SU-DHL-6 (cell line): ENCODE data around the gene SAV1.
A peak's percentile ranks its signal among the peaks of the same experiment; 100 is the strongest.
"Not testable (repeated sequence)": the region's sequence is repeated elsewhere in the genome, so short reads cannot be mapped to it uniquely, and the experiment has no call there.

ENCODE experiments used
- H2AFZ ChIP-seq: fragments of 200-600 bp; sonication (generic); 2 replicates; pipeline ENCODE4 v1.6.1; 2014; ENCODE audit warnings: low read depth, mild to moderate bottlenecking, moderate library complexity, mixed read lengths, antibody characterized with exemption, low read length; ENCODE audit not compliant: severe bottlenecking
- H3F3A ChIP-seq: fragments of 200-600 bp; shearing (Covaris generic); 2 replicates; pipeline ENCODE4 v1.6.0; 2016; ENCODE audit warnings: antibody characterized with exemption, mild to moderate bottlenecking; ENCODE audit not compliant: insufficient read depth
- H3K27ac ChIP-seq: fragments of 200-600 bp; sonication (generic); 2 replicates; pipeline ENCODE4 v1.5.1; 2016; ENCODE audit warnings: low read depth, mild to moderate bottlenecking, low read length, moderate library complexity, mixed read lengths
- H3K27me3 ChIP-seq: fragments of 200-600 bp; sonication (generic), shearing (Covaris generic); 2 replicates; pipeline ENCODE4 v1.6.0; 2014; ENCODE audit warnings: mild to moderate bottlenecking, low read length
- H3K36me3 ChIP-seq: fragments of 200-600 bp; sonication (generic); 2 replicates; pipeline ENCODE4 v1.6.1; 2014; ENCODE audit warnings: mild to moderate bottlenecking, low read length, mixed read lengths
- H3K4me2 ChIP-seq: fragments of 300-600, 200-600 bp; shearing (Covaris generic), sonication (generic); 2 replicates; pipeline ENCODE4 v1.6.0; 2014; ENCODE audit warnings: low read length, low read depth, mild to moderate bottlenecking; ENCODE audit not compliant: poor library complexity, severe bottlenecking
- H3K4me3 ChIP-seq: fragments of 200-600 bp; sonication (generic); 2 replicates; pipeline ENCODE4 v1.5.1; 2014; ENCODE audit warnings: antibody characterized with exemption, low read length, mild to moderate bottlenecking, mixed read lengths; ENCODE audit not compliant: insufficient read depth, poor library complexity, severe bottlenecking
- H3K79me2 ChIP-seq: fragments of 200-600 bp; sonication (generic); 2 replicates; pipeline ENCODE4 v1.6.1; 2014; ENCODE audit warnings: mild to moderate bottlenecking, low read length, moderate library complexity; ENCODE audit not compliant: insufficient read depth
- H3K9ac ChIP-seq: fragments of 200-600 bp; sonication (generic); 2 replicates; pipeline ENCODE4 v1.7.0; 2014; ENCODE audit warnings: mild to moderate bottlenecking, low read length
- H3K9me2 ChIP-seq: fragments of 200-600 bp; sonication (generic); replicated peaks from 2 replicates; pipeline ENCODE4 v1.6.1; 2014; ENCODE audit warnings: low read length; ENCODE audit not compliant: insufficient read depth
- H3K9me3 ChIP-seq: fragments of 200-600 bp; sonication (generic); 2 replicates; pipeline ENCODE4 v1.6.1; 2014; ENCODE audit warnings: low read length, mixed read lengths; ENCODE audit not compliant: insufficient read depth
- H4K20me1 ChIP-seq: fragments of 200-600 bp; sonication (generic); 2 replicates; pipeline ENCODE4 v1.6.1; 2014; ENCODE audit warnings: low read depth, mild to moderate bottlenecking, antibody characterized with exemption, low read length, moderate library complexity, mixed read lengths
- EZH2phosphoT487 ChIP-seq: fragments of 200-600 bp; sonication (generic), shearing (Covaris generic); conservative IDR thresholded peaks from 2 replicates; pipeline ENCODE4 v1.6.1; 2018; ENCODE audit warnings: mild to moderate bottlenecking, antibody characterized with exemption, low read length, moderate library complexity, mixed read lengths
- TF ChIP-seq, protein P1 (sequence below): fragments of 200-600 bp; sonication (generic); IDR thresholded peaks from one replicate; pipeline ENCODE4 v1.5.1; 2017; ENCODE audit warnings: antibody characterized with exemption, mild to moderate bottlenecking, low read length, moderate library complexity; ENCODE audit not compliant: insufficient read depth, poor library complexity, severe bottlenecking

SAV1 gene

DNA sequence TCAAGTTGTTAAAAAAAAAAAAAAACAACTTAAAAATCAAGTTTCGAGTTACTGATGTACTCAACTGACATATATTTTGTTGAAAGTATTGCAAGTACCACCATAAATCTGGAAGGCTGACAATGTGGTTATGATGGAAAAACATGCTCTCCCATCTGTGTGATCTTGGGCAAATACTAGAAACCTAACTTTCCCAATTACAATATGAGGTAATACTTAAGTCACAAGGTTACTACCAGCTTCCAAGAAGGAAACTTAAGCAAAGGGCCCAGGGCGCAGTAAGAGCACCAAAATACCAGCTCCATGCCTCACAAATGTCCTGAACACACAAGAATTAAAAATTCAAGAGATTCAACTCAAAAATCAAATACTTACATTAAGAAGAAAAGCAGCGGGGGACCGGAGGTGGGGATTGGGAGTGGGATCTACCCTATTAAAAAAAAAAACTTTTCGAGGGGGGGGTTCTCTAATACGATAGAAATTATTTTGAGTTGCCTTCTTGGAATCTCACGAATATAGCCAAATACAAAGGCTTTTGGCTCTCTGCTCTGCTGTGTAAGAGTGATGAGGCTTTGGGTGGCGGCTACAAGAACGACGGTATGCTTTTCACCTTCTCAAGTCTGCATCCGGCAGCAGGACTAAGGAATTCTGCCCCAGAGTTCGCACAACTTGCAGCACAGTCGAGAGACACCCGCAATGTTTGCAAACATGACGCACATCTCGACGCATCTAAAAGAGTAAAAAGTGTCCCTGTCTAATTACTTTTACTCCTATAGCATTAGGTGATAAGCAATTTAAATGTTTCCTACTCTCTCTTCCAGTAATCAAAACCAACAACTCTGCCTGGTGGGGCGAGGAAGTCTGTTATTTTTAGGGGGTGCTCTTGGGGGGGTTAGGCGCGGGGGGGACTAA is 1.1 kb downstream of the SAV1 start:
- H3K27me3 ChIP-seq = no peaks in the 10 kb centered on the region
- peak overlapping the region; percentile 60 for H3K4me3 ChIP-seq
- H4K20me1 ChIP-seq = 0 out of 2 replicates have a peak, but pooled peaks cover 5% of the 10 kb centered on the region
- peak overlapping the region; percentile 84 for H3K4me2 ChIP-seq
- peaks cover 14% of the 10 kb centered on the region; the same call in 1 of the 2 replicates for H3K79me2 ChIP-seq
- peaks cover 12% of the 10 kb centered on the region for H3F3A ChIP-seq
- H3K9me2 ChIP-seq = no peaks in the 10 kb centered on the region
- peak overlapping the region; percentile 83 for H2AFZ ChIP-seq
- H3K9ac ChIP-seq = peak overlapping the region; percentile 71
- H3K27ac ChIP-seq = no peak overlapping the region
- 0 out of 2 replicates have a peak, but pooled peaks cover 4% of the 10 kb centered on the region for H3K36me3 ChIP-seq
- TF ChIP-seq, protein P1, sequence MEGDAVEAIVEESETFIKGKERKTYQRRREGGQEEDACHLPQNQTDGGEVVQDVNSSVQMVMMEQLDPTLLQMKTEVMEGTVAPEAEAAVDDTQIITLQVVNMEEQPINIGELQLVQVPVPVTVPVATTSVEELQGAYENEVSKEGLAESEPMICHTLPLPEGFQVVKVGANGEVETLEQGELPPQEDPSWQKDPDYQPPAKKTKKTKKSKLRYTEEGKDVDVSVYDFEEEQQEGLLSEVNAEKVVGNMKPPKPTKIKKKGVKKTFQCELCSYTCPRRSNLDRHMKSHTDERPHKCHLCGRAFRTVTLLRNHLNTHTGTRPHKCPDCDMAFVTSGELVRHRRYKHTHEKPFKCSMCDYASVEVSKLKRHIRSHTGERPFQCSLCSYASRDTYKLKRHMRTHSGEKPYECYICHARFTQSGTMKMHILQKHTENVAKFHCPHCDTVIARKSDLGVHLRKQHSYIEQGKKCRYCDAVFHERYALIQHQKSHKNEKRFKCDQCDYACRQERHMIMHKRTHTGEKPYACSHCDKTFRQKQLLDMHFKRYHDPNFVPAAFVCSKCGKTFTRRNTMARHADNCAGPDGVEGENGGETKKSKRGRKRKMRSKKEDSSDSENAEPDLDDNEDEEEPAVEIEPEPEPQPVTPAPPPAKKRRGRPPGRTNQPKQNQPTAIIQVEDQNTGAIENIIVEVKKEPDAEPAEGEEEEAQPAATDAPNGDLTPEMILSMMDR = no peak
- TF ChIP-seq EZH2phosphoT487 = no peak
- no peaks in the 10 kb centered on the region for H3K9me3 ChIP-seq

DNA sequence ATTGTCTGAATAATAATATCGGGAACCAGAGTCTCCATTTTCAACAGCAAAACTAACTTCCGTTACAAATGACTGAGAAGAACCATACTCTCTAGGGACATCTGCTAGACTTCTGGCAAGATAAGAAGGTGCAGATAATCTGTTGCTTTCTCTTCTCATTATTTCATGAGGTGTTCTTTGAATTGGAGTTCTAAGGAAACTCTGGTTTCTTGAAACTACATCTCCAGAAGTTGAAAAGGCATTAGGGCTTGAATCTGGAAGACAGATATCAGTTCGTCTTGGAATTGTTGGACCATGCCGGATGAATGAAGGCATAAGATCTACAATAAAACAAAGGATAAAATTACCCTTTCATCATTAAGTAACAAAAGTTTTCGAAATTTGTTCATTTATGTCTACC is 2.8 kb downstream of the SAV1 start:
- not testable (repeated sequence) for H3K9me2 ChIP-seq, H2AFZ ChIP-seq, H3K9ac ChIP-seq, H3K9me3 ChIP-seq, H3K27me3 ChIP-seq, H3K4me3 ChIP-seq, H4K20me1 ChIP-seq, H3K36me3 ChIP-seq, H3K27ac ChIP-seq
- Histone ChIP-seq H3F3A (peaks cover 12% of the 10 kb centered on the region), H3K79me2 (peaks cover 14% of the 10 kb centered on the region; the same call in 1 of the 2 replicates), H3K4me2 (peak overlapping the region; percentile 84)

DNA sequence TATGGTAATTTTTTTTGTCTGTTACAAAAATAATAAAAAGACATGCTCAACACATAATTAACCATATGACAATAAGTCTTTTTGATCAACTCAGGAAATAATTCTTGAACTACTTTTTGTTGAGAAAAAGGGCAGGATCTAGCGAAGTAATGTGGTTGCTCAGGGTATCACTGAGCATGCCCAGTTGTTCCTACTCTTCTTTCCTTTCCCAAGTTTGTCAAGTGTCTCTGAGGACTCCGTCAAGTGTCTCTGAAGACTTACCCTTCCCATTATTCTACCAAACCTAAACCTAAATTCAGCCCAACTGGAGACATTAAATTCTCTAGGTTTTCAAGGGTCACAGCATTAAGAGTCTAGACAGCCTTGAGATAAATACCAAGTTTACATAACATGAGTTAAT is 3.5 kb downstream of the SAV1 start:
- peaks cover 14% of the 10 kb centered on the region; the same call in 1 of the 2 replicates for H3K79me2 ChIP-seq
- H3K27ac ChIP-seq, H3K4me3 ChIP-seq, H3K36me3 ChIP-seq, H3K4me2 ChIP-seq, H3K9ac ChIP-seq, H4K20me1 ChIP-seq, H2AFZ ChIP-seq, H3K27me3 ChIP-seq, H3K9me2 ChIP-seq, H3K9me3 ChIP-seq: not testable (repeated sequence)
- peaks cover 12% of the 10 kb centered on the region for H3F3A ChIP-seq

DNA sequence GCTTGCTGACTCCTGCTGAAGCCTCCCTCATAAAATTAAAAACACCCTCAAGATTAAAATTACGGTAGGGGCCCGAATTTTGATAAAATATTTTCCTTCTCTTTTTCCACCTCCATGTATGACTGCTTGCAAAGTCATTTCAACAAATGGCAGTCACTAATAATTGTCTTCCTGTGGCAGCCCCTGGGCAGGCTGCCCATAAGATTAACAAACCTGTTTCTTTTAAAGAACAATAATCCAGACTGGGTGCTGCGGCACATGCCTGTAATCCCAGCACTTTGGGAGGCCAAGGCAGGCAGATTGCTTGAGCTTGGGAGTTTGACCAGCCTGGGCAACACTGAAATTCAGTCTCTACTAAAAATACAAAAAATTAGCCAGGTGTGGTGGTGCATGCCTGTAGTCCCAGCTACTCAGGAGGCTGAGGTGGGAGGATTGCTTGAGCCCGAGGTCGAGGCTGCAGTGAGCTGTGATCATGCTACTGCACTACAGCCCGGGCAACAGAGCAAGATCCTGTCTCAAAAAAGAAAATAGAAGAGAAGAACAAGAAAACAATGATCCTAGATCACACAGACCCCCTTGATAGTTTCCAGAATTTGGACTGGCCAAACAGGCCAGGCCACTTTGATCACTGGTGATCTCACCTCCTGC is 8.7 kb downstream of the SAV1 start:
- Histone ChIP-seq H3K9ac (no peak overlapping the region), H2AFZ (no peak overlapping the region), H3K27me3 (no peaks in the 10 kb centered on the region), H3K9me3 (no peaks in the 10 kb centered on the region), H3K4me2 (no peak overlapping the region), H3K36me3 (0 out of 2 replicates have a peak, but pooled peaks cover under 1% of the 10 kb centered on the region), H3F3A (no peaks in the 10 kb centered on the region; the same call in 1 of the 2 replicates), H4K20me1 (no peaks in the 10 kb centered on the region), H3K79me2 (no peaks in the 10 kb centered on the region; the same call in 1 of the 2 replicates), H3K9me2 (no peaks in the 10 kb centered on the region), H3K27ac (no peak overlapping the region), H3K4me3 (no peak overlapping the region)
- TF ChIP-seq, protein P1 = no peak
- TF ChIP-seq EZH2phosphoT487 = no peak
